Central memory CD4-positive, alpha-beta T cell (primary cell): ENCODE results near the gene POR.
A peak's percentile ranks its signal among the peaks of the same experiment; 100 is the strongest.
"Not testable (repeated sequence)": the region's sequence is repeated elsewhere in the genome, so short reads cannot be mapped to it uniquely, and the experiment has no call there.

Source experiments
- DNase-seq: peaks from one replicate; pipeline ENCODE4 v3.0.0; 2022
- total RNA-seq, 3 experiments: gene quantifications; one replicate each; lab custom pipeline; 2026; lab: John Stamatoyannopoulos, UW

Gene POR
- total RNA-seq = 40.5 to 58.3 (median 50.5) reads per million in 3 experiments

DNA sequence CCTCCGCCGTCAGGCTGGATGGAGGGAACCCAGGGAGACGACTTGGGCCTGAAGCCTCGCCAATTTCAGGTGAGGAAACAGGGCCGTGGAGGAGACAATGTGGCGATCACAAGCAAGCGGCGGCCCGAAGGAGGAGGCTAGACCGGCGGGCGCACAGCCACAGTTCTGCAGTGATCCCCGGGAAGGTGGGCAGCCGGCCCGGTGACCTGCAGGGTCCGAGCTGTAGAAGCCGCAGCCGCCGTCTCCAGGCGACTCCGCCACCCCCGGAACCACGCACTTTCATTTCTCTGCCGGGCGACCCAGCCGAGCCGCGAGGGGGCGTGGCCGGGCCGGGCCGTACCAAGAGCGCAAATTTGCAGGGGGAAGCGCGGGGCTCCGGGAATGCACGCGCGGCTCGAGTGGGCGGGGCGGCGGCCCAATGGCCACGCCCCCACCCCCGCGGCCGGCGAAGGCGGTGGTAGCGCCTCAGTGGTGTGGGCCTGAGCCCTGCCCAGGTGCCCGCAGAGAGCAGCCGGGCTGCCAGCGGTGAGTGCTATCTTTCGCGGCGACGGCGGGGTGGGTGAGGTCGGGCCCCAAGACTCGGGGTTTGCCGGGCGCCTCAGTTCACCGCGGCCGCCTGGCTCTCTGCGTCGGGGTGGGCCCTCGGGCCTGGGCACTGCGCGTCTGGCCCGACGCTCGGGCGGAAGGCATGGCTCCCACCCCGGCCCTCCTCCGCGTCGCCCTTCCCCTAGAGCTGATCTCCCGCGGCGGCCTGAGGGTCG is at the start of gene POR:
TSS of gene POR (plus strand) at position 501 of the 761 bp plus-strand sequence. CDS start 38,847 bp downstream, outside the sequence.
- peak; percentile 98 for DNase-seq

DNA sequence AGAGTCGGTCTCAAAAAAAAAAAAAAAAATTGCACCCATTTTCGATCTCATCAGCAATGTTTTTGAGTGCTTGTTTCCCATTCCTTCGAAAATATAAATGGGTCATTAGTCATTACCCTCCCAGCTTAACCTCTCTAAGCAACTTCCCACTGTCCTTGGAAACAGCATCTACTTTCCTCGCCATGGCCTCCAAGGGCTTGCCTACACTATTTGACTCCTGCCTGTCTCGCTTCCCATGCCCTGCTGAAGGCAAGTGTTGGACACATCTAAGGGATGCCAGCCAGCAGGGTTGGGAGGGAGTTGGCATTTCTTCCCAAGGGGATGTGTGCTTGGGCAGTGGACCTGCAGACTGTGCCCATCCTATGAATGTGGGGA is 48.9 kb upstream of the POR start:
- no peak for DNase-seq

DNA sequence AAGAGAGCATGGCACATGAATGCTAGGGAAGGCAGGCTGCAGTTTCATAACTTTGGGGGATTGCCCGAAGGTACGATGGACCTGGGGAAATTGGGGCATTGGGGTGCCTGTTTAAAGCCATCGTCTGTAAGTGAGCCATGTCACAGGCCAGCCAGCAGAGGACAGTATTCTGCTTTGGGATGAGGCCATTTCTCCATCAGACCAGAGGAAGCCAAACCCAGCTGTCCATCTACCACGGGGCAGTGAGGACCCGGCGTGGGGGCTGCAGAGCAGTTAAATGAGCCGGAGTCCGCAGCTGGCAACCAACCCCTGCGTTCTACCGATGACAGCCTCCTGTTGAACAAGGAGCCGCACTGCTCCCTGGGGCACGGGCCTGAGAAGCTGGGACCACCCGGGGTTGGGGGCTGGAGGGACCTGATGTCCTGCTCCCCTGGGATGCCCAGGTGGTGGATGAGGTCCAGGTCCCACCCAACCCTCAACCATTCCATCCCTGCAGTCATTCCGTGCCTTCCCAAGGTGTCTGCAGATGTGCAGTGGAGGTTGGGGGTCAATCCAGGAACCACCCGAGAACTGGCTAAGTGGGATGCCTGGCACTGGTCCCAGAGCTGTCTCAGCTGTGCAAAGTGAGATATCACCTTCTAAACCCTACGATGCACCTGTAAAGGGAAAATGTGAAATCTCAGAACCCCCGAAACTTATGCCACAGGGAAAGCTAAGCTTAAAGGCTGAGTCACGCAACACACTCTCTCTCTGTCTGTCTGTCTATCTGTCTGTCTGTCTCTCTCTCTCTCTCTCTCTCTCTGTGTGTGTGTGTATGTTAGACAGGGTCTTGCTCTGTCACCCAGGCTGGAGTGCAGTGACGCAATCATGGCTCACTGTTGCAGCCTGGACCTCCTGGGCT is 48.2 kb upstream of the POR start:
- peak; percentile 35 for DNase-seq

DNA sequence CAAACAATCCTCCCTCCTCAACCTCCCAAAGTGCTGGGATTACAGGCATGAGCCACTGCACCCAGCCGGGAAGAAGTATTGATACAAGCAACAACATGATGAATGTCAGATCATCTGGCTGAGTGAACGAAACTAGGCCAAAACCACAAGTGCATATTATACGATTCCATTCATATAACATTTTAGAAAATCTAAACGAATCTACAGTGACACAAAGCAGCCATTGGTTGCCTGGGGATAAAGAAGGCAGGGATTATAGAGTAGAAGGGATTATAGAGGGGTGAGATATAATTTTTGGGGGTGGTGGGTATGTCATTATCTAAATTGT is 47.6 kb upstream of the POR start:
- DNase-seq = no peak

DNA sequence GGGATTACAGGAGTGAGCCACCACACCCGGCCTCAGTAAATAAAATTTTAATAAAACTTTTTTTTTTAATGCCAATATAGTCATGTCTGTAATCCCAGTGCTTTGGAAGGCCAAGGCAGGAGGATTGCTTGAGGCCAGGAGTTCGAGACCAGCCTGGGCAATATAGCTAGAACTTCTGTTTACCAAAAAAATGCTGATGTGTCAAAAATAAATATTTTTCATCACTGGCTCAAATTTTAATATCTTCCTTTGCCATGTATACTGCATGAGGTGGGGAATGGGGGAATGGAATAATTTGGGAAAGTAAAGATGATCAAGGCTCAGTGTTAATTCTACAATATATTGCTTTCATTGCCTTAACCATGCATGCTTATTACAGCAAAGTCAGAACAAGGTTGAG is 46.8 kb upstream of the POR start:
- no peak for DNase-seq

DNA sequence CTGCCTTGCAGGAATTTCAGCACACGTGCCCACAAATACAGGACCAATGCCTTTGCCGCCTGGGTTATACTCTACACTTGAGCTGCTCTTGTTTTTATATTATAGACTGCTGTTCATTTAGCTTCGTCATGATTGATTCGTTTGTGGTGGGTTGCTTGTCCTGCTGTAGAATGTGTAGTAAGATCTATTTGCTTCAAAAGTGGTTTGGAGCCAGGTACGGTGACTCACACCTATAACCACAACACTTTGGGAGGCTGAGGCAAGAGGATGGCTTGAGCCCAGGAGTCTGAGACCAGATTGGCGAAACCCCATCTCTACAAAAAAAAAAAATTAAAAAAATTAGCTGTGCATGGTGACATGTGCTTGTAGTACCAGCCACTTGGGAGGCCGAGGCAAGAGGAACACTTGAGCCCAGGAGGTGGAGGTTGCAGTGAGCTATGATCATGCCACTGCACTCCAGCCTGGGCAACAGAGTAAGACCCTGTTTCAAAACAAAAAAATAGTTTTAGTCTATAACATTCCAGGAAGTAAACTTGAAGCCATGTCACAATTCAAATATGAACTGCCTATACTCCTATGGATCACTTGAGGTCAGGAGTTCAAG is 45.1 kb upstream of the POR start:
- no peak for DNase-seq

DNA sequence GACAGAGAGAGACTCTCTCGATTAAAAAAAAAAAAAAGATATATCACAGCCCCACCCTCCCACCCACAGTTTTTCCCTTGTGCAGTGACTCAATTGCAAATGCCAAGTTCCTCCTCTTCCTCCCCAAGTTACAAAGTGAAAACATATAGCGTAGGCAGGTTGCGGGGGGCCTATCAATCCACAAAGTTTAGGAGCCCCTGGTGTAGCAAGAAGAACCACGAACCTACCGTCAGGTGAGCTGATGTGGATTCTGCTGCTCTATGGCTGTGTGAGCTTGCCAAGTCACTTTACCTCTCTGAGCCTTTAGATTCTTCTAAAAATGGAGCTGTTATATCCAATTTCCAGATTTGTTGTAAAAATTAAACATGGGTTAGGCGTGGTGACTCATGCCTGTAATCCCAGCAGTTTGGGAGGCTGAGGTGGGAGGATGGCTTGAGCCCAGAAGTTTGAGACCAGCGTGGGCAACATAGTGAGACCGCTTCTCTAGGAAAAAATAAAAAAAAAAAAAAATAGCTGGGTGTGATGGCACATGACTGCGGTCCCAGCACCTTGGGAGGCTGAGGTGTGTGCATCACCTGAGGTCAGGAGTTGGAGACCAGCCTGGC is 44.3 kb upstream of the POR start:
- DNase-seq = no peak

DNA sequence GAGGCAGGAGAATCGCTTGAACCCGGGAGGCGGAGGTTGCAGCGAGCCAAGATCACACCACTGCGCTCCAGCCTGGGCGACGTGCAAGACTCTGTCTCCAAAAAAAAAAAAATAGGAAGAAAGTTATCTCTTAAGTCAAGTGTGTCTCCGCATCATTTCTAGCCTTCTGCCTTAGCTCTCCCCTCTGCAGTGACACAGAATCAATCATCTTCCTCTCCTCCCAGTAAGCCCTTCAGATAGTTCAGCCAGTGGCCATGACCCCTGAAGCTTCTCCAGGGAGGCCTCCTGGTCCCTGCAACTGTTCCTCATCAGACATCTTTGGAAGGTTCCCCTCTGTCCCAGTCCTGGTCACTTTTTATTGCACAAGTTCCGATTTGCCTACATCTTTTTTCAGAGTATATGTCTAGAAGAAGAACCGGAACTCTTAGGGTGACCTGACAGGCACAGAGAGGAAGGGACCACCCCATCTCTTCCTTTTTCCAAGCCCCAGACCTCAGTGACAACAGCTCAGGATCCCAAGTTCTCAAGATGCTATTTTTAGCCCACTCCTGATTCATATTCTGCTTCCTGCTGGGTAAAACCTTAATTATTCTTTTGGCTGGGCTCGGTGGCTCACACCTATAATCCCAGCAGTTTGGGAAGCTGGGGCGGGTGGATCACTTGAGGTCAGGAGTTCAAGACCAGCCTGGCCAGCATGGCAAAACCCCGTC is 42.7 kb upstream of the POR start:
- no peak for DNase-seq

DNA sequence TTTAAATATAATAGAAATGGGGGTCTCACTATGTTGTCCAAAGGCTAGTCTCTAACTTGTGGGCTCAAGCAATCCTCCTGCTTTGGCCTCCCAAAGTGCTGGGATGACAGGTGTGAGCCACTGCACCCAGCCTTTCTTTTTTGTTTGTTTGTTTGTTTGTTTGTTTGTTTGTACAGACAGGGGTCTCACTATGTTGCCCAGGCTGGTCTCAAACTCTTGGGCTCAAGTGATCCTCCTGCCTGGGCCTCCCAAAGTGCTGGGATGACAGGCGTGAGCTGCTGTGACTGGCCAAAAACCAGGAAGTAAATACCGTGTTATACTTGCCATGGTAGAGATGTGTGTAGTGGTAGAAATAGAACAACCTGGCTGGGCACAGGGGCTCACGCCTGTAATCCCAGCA is 40.8 kb upstream of the POR start:
- not testable (repeated sequence) for DNase-seq

DNA sequence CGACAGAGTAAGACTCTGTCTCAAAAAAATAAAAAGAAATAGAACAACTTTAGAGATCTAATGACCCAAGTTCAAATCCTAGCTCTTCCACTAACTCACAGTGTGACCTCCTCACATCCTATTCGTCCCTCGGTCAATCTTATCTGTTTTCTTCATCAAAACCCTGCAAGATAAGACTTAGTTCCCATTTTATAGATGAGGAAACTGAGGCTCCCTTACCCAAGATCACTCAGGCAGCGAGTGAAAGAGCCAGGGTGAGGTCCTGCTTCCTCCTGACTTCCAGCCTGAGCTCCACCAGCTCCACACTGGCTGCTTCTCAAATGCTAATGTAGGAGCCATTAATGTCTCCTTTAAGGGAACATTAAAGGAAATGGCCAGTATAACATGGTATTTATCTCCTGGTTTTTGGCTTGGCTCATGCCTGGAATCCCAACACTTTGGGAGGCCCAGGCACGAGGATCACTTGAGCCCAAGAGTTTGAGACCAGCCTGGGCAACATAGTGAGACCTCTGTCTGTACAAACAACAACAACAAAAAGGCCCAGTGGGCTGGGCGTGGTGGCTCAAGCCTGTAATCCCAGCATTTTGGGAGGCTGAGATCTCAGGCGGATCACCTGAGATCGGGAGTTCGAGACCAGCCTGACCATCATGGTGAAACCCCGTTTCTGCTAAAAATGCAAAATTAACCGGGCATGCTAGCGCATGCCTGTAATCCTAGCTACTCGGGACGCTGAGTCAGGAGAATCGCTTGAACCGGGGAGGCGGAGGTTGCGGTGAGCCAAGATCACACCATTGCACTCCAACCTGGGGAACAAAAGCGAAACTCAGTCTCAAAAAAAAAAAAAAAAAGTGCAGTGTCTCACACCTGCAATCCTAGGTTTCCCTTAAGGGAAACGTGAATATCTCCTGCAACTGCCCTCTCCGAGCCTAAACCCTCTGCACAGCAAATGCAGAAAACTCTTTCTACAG is 39.6 kb upstream of the POR start:
- DNase-seq = no peak

DNA sequence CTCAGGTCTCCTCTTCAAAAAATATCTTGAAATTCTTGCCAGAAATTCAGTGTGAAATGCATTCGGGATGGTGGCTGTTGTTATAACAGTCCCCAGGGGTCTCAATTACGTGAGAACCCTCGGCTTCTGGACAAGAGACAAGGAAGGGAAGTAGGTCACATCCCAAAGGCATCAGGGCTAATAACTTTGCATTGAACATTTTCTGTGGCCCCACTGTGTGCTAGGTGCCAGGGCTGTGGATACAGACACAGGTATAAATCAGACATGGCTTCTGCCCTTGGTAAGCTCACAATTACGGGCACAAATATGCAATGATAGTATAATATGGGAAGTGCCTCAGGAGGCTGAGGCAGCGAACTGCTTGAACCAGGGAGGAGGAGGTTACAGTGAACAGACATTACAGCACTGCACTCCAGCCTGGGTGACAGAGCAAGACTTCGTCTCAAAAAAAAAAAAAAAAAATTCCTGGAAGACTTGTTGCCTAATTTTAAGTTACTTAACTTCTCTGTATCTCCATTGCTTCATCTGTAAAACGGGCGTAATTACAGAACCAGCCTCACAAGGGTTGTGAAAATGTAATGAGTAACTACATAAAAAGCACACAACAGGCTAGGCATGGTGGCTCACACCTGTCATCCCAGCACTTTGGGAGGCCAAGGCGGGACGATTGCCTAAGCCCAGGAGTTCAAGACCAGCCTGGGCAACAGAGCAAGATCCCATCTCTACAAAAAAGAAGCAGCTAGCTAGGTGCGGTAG is 38.7 kb upstream of the POR start:
- DNase-seq = no peak

DNA sequence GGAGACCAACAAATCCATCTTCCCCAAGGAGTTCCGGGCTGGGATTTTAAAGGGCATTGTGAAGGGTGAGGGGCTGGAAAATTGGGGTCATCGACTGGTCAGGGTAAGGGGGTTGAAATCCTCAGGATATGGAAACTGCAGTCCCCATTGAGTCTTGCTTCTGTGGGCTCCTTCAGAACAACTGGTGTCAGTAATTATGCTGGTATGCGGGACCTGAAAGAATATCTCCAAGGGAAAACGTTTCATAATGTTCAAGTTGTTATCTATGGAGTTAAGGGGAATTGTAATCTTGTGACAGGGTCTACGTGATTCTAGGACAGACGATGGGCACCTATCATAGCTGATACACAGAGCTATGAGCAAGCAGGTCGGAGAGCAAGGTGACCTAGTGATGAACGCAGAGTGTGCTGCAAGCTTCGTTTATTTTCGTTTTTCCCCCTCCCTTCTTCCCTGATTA is 36.6 kb upstream of the POR start:
- DNase-seq = no peak

DNA sequence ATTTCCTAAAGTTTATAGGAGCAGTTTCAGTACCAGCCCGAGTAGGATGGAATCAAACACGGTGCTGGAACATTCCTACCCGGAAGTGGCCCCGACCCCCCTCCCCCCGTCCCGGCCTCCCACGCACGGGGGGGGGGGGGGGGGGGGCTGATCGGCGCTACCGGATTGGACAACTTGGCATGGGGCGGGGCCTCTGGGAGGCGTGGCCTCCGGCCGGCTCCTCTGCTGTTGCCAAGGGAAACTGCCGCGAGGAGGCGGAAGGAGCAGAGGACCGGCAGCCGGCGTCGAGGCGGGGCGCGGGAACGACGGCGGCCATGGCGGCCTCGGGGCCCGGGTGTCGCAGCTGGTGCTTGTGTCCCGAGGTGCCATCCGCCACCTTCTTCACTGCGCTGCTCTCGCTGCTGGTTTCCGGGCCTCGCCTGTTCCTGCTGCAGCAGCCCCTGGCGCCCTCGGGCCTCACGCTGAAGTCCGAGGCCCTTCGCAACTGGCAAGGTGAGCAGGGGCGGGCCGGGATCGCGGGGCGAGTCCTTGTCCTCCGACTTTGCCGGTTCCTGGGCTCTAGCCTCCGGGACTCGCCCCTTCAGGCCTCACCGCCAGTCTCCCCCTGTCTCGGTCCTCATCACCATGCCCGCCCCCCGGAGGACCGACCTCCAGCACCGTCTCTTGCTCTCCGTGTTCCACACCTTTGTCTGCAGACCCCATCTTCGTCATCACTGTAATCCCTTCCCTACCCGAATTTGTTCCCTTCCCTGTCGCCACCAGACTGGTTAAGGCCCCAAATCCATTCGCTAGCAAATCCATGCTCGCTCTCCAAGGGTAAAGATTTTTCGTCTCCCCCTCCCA is 36.0 kb upstream of the POR start, which contains the start of gene RHBDD2:
TSS of gene RHBDD2 (plus strand) at position 266 of the 843 bp plus-strand sequence. CDS start at position 315, 49 bp downstream.
- peak; percentile 90 for DNase-seq

DNA sequence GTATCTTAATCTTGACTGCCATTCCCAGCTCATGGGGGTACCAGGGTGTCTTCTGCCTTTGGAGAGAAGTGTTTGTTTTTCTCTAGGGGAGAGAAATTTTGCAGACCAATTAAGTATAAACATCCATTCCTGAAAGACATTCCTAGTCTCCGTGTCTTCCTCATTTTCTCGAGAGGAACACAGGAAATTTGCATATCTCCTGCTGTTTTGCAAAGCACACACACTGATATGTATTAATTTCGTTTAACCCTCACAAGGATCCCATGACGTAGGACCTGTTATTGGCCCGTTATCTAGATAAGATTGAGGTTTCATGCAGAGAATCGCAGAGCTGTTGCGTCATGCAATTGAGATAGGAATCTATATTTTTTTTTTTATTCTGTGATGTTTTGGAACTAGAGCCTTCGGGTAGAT is 35.2 kb upstream of the POR start:
- peak; percentile 77 for DNase-seq

DNA sequence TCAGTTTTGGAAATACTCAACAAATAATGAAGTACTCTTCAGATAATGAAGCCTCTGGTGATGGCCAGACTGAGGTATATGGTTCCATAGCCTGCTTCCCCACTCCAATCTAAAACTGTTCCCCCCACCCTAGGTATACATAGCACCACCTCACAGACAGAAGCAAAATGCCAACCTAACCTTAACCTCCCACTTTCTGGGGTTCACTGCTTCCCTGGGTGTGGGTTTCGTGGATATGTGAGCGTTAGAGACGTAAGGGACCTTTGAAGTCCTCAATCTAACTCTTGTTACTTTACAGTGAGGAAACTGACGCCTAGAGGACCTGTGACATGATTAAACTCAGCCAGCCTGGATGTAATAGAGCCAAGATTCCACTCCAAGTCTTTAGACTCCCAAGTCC is 34.7 kb upstream of the POR start:
- DNase-seq = no peak

DNA sequence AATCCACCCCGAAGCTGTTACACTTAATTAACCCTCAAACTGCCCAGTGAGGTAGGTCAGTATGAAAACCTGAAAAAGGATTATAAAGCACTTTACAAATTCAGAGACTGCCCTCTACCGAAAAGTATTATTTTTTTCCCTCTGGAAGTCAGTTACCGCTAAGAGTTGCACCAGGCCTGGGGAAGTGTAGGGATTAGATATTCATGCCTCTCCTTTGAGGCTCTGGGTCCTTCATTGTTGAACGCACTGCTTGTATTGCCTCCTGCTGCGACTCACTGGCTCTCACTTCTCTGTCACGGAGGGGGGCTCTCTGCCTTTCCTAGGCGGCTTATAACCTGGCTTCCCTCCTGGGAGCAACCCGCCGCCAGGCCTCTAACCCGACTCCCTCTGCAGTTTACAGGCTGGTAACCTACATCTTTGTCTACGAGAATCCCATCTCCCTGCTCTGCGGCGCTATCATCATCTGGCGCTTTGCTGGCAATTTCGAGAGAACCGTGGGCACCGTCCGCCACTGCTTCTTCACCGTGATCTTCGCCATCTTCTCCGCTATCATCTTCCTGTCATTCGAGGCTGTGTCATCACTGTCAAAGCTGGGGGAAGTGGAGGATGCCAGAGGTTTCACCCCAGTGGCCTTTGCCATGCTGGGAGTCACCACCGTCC is 33.4 kb upstream of the POR start:
- DNase-seq = no peak

DNA sequence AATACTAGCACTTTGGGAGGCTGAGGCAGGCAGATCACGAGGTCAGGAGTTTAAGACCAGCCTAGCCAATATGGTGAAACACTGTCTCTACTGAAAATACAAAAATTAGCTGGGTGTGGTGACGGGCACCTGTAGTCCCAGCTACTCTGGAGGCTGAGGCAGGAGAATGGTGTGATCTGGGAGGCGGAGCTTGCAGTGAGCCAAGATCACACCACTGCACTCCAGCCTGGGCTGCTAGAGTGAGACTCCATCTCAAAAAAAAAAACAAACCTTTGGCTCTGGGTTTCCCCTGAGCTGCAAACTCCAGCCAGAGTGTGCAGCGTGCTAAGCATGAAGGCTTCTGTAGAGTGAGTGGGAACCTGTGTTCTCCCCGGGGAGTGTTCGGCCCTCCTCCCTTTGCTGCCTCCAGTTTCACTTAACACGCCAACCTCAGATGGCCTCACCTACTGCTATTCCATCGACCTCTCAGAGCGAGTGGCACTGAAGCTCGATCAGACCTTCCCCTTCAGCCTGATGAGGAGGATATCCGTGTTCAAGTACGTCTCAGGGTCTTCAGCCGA is 31.6 kb upstream of the POR start:
- DNase-seq = not testable (repeated sequence)

DNA sequence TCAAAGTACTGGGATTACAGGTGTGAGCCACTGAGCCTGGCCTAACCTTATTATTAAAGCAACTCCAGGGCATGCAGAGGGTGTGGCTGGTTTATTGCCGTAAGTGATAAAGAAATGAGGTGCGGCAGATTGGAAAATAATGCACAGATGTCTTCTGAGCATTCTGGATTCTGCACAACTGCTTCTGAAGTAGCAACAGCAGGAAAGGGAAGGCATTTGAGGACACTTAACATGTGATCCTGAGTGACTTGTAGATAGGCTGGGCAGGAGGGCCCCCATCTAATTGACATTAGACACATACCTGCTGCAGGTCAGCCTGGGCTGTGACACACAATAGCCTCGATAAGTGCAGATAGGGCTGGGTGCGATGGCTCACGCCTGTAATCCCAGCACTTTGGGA is 30.5 kb upstream of the POR start:
- no peak for DNase-seq
